GM18517 (cell line): ENCODE results near the gene RBM46.

ENCODE experiments used
- ATAC-seq: cut with Tn5 transposase; IDR thresholded peaks from one replicate; pipeline ENCODE4 v1.9.1; 2021; ENCODE audit warnings: mild to moderate bottlenecking, moderate library complexity; ENCODE audit not compliant: unreplicated experiment

Gene RBM46

GRCh38 chr4:154781126-154781982 is at the start of gene RBM46:
Gene RBM46 (plus strand): TSS chr4:154781272. CDS start chr4:154796753, 15,481 bp downstream.
- ATAC-seq, result no peak

DNA sequence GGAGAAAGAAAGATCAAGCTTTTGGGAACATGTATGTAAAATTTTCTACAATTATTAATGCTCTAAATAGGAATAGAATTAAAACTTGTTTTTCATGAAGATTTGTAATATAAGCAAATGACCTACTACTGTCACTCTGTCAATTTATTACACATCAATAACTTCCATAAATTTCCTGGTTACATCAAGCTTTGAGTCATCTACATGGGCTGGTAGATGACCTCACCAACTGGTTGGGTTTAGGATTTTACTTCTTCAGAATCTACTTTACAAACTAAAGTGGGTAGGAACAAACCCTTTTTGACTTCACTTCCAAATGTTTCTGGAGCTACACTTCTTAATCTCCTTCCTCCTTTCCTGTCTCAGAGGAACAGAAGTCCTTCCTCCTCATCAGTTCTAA is 49.3 kb upstream of the RBM46 start:
- no peak for ATAC-seq

- ATAC-seq, result no peak
These were observed 48.4 kb upstream of the RBM46 start for GRCh38 chr4:154732669-154733068.

- no peak for ATAC-seq
These were observed 44.3 kb upstream of the RBM46 start for GRCh38 chr4:154736770-154737169.

- ATAC-seq, result no peak
These were observed 42.6 kb upstream of the RBM46 start for GRCh38 chr4:154738426-154738825.

GRCh38 chr4:154739111-154739510 is 42.0 kb upstream of the RBM46 start:
- ATAC-seq, result no peak

DNA sequence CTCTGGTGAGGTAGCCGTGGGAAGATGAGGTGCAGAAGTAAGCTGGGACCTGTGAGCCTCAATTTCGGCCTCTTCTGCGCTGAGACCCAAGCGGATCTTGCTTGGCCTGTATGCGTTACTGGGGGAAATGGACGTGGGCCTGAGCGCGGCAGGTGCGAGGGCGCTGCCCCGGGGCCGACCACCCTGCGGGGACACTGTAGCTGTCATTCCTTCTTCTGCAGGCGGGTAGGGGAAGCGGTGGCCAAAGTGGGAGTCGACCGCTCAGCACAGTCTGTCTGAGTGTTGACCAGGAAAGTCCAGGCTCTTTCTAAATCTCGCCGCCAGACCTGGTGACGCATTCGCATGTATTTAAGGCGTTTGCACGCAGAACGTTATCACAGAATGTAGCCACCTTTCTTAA is 40.6 kb upstream of the RBM46 start:
- no peak for ATAC-seq

GRCh38 chr4:154741131-154741665 is 39.9 kb upstream of the RBM46 start:
- no peak for ATAC-seq

DNA sequence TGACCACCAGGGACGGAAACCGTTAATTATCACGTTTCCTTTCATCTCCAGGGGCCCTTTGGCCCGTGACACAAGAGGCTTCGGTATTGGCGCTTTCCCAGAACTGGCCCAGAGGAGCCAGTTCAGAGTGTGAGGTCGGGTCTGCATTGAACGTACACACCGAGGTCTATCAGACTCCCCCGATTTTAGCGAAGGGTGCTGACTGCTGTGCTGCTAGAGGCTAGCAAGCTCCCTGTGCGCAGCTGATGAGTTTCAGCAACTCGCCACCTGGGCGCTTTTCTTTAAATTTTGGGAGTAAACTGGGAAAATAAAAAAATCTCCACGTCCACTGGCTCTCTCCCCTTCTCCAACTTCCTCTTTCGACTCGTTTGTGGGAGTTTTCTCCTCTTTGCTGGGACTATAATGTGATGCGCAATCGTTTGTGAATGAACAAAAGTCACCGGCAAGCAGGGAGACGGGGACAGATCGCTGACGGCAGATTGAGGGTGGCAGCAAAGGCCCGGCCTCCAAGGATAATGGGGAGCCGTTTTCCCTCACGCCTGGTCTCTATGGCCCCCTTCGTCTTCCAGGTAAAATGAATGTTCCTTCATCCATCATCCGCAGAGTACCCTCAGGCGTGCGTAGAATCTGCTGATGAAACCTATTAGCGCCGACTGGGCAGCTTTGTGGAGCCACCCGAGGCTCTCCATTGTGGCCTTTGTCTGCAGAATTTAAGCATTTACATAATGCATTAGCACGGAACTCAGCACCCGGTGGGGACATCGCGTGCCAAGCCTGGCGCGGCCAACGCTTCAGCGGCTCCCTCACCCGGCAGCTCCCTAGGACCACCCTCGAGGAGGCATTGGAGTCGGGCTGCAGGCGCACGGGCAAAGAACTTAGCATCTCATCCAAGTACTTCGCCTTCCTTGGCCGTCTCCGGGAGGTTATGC is 38.9 kb upstream of the RBM46 start:
- no peak for ATAC-seq

DNA sequence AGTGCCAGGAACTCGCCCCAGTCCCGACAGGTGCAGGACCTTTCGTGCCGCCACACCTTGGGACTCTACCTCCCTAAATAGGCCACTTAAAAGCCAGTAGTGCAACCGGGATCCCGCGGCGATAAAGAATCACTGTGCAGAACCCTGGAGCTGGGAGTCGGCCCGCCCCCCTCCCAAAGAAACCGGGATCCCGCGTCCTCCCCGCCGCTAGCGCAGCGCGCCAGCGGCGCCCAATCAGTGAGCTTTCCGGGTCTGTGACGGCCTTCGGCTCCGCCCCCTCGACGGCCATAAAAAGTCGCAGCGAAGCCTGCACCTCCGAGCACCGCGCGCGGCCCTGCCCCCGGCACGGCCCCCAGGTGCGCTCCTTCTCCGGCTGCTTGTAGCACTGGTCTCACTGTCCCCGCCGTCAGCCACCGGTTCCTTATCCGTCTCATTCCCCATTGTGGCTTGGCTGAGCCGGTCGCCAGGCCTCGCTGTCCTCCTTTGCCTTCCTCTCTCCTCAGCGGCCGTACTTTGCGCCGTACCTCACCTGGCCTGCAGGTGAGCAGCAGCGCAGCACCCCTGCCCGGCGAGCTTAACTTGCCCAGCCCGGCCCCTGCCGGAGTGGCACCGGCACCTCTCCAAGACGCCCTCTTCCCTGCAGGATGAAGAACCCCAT is 37.3 kb upstream of the RBM46 start, which contains the start of gene LRAT:
TSS of gene LRAT (plus strand) at position 318 of the 658 bp plus-strand sequence. CDS start at position 645, 327 bp downstream.
- no peak for ATAC-seq

DNA sequence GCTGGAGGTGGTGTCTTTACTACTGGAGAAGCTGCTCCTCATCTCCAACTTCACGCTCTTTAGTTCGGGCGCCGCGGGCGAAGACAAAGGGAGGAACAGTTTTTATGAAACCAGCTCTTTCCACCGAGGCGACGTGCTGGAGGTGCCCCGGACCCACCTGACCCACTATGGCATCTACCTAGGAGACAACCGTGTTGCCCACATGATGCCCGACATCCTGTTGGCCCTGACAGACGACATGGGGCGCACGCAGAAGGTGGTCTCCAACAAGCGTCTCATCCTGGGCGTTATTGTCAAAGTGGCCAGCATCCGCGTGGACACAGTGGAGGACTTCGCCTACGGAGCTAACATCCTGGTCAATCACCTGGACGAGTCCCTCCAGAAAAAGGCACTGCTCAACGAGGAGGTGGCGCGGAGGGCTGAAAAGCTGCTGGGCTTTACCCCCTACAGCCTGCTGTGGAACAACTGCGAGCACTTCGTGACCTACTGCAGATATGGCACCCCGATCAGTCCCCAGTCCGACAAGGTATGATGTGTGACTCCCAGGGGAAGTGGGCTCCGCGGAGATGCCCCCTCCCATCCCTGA is 36.6 kb upstream of the RBM46 start:
- no peak for ATAC-seq

DNA sequence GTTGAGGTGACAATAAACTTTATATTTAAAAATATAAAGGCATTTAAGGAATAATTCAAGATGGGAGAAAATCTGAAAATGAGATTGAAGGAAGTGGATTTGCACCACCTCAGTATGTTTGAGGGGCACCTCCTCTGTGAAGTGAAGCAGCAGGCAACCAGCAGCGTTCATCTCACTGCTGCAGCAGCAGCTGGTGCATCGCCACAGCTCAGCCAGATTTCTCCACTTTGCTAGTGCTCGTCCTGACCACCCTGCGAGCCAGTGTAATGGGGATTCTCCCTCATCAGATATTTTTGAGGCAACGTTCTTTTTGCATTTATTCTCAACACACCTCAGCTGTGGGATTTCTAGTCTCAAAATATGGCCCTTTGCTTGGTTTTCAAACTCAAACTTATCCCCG is 23.4 kb upstream of the RBM46 start:
- no peak for ATAC-seq

DNA sequence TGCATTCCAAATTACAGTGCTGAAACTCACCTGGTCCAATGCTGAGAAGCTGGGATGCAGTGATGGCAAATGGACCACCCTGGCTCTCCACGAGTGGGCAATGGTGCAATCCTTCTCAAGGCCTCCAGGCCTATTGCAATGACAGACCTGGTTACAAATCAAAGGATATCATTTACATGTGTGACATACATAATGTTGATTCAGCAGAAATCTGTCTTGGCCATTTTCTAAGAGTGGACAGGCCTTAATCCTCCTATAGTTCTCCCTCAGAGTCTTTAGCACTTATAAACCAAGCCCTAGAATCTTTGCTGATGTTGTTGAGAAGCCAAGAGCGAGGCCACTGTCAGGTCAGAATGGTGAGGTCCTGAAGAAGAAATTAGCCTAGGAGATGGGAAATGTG is 20.2 kb upstream of the RBM46 start:
- ATAC-seq, result no peak

DNA sequence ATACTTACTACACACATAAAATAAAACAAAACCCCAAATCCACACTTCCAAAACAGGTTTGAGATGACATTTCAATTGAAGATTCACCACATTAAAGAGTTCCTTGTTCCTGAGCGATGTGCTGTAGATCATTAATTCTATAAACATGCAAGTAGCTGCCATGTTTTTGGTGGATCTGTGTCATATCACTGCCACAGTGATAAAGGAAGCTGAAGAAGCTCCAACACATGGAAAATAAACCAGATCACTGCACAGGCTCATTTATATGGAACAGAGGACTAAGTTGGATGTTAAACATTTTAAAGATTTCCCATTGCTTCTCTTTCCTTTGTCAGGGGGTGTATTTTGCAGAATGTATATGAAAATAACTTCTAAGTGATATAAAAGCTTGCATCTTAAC is 2.8 kb upstream of the RBM46 start:
- ATAC-seq, result no peak

GRCh38 chr4:154779362-154779947 is 1.6 kb upstream of the RBM46 start:
- ATAC-seq, result no peak

DNA sequence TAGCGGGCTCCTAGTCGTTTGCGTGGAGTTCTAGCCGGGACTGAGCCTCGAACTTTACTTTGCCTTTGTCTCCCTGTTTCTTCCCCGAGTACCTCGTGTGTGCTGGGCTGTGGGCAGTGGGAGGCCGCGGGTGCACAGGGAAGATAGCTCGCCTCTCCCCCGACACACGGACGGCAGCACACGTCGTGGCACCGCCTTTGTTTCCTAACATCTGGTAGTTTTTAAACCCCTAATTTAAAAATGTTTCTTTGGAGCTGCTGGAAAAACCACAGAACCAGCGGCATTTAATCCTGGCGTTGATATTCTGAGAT is 866 bp downstream of the RBM46 start:
- ATAC-seq, result no peak

- peak; percentile 91 for ATAC-seq
These were observed 26.1 kb downstream of the RBM46 start for GRCh38 chr4:154807042-154807630.

- ATAC-seq, result no peak
These were observed 37.2 kb downstream of the RBM46 start for GRCh38 chr4:154818230-154818629.

GRCh38 chr4:154822775-154823174 is 41.7 kb downstream of the RBM46 start:
- no peak for ATAC-seq

- no peak for ATAC-seq
These were observed 55.0 kb downstream of the RBM46 start for GRCh38 chr4:154836030-154836429.
